Endothelial cell of umbilical vein (primary cell): Measurements from ENCODE around the gene CLEC5A. TPM values are rescaled to one million over a fixed set of nuclear protein-coding genes. Genes with fewer than 3 reads are reported as not detected.
"Not testable (repeated sequence)": the region's sequence is repeated elsewhere in the genome, so short reads cannot be mapped to it uniquely, and the experiment has no call there.

ENCODE experiments used
- BruUV-seq: library from RNA; stranded (reverse); fragments of 400-500 nt; replicated peaks from 2 replicates; lab custom pipeline; 2021; lab: Mats Ljungman, UMichigan
- CTCF ChIA-PET: fragments of 300-600, 350-600 bp; sonication (Branson Sonifier 250); formaldehyde crosslinking; loops from one replicate; lab custom pipeline; 2021; ENCODE audit warnings: antibody characterized with exemption, inconsistent platforms; lab: Charles Lee
- POLR2A ChIA-PET: fragments of 300-600, 350-600 bp; sonication (Branson Sonifier 250); formaldehyde crosslinking; loops from one replicate; lab custom pipeline; 2021; ENCODE audit warnings: antibody characterized with exemption, inconsistent platforms; lab: Charles Lee
- DNase-seq: peaks from one replicate; pipeline ENCODE4 v3.0.0-alpha.2; 2011; ENCODE audit warnings: low read depth, low spot score
- FAIRE-seq: peaks from 2 replicates; lab custom pipeline; 2011; peaks lifted over from hg19 to GRCh38; lab: Jason Lieb, UNC
- H2AFZ ChIP-seq: 2 replicates; pipeline ENCODE4 v1.6.0; 2012; ENCODE audit warnings: low read depth, low read length, control low read depth, inconsistent platforms
- H3K27ac ChIP-seq: 2 replicates; pipeline ENCODE4 v1.5.1; 2011; ENCODE audit warnings: low read depth, mild to moderate bottlenecking, control low read depth, low read length, moderate library complexity; ENCODE audit not compliant: insufficient read depth
- H3K27me3 ChIP-seq, 2 experiments: 2 replicates each; pipeline versions ENCODE4 v1.6.0 to v1.6.1; 2011; ENCODE audit warnings: low read length in 2 of 2, mixed read lengths in 1 of 2; ENCODE audit not compliant: control insufficient read depth in 2 of 2, insufficient read depth in 2 of 2
- H3K36me3 ChIP-seq, 2 experiments: 2 replicates in 1 of 2; 3 replicates in 1 of 2; pipeline ENCODE4 v1.5.1; 2011; ENCODE audit warnings: low read length in 2 of 2, mild to moderate bottlenecking in 1 of 2, moderate library complexity in 1 of 2; ENCODE audit not compliant: control insufficient read depth in 2 of 2, insufficient read depth in 2 of 2; ENCODE audit errors: extremely low read depth in 1 of 2
- H3K4me1 ChIP-seq: 3 replicates; pipeline ENCODE4 v1.5.1; 2011; ENCODE audit warnings: mild to moderate bottlenecking, low read length; ENCODE audit not compliant: control insufficient read depth, insufficient read depth; ENCODE audit errors: extremely low read depth
- H3K4me2 ChIP-seq: 2 replicates; pipeline ENCODE4 v1.6.1; 2011; ENCODE audit warnings: low read length, control low read depth, mixed read lengths; ENCODE audit not compliant: insufficient read depth
- H3K4me3 ChIP-seq, 3 experiments: fragments of 200-600 bp in 1 of 3; sonication (generic), shearing (Covaris generic) in 1 of 3; replicated peaks in 1 of 3; 2 replicates each; pipeline ENCODE4 v1.5.1; 2011 to 2016; ENCODE audit warnings: control low read depth in 3 of 3, low read length in 3 of 3, mild to moderate bottlenecking in 2 of 3, inconsistent platforms in 1 of 3, low read depth in 1 of 3, moderate library complexity in 1 of 3; ENCODE audit not compliant: insufficient read depth in 1 of 3
- H3K79me2 ChIP-seq: 2 replicates; pipeline ENCODE4 v1.6.0; 2012; ENCODE audit warnings: low read length, inconsistent platforms; ENCODE audit not compliant: control insufficient read depth, insufficient read depth
- H3K9ac ChIP-seq: replicated peaks from 2 replicates; pipeline ENCODE3; 2011; ENCODE audit warnings: low read length, control low read depth; ENCODE audit not compliant: insufficient read depth; ENCODE audit errors: extremely low read depth
- H3K9me1 ChIP-seq: replicated peaks from 3 replicates; pipeline ENCODE4 v1.6.0; 2011; ENCODE audit warnings: mild to moderate bottlenecking, low read length; ENCODE audit not compliant: control insufficient read depth, insufficient read depth; ENCODE audit errors: extremely low read depth
- H3K9me3 ChIP-seq: replicated peaks from 2 replicates; pipeline ENCODE4 v1.5.1; 2012; ENCODE audit warnings: low read length, inconsistent platforms; ENCODE audit not compliant: control insufficient read depth, insufficient read depth
- H4K20me1 ChIP-seq: replicated peaks from 2 replicates; pipeline ENCODE3; 2011; ENCODE audit warnings: mild to moderate bottlenecking, low read length; ENCODE audit not compliant: control insufficient read depth, insufficient read depth; ENCODE audit errors: extremely low read depth
- FOS ChIP-seq: IDR thresholded peaks from 2 replicates; pipeline ENCODE4 v1.6.1; 2011; ENCODE audit warnings: mild to moderate bottlenecking, low read length, moderate library complexity, borderline replicate concordance; ENCODE audit not compliant: insufficient read depth
- GATA2 ChIP-seq: IDR thresholded peaks from 2 replicates; pipeline ENCODE4 v1.7.0; 2011; ENCODE audit warnings: low read depth, mild to moderate bottlenecking, moderate library complexity, mixed read lengths, low read length; ENCODE audit not compliant: insufficient read length, insufficient read depth
- JUN ChIP-seq: IDR thresholded peaks from 2 replicates; pipeline ENCODE4 v1.6.1; 2011; ENCODE audit warnings: borderline replicate concordance, low read depth; ENCODE audit not compliant: insufficient read length, insufficient read depth
- MYC ChIP-seq: IDR thresholded peaks from one replicate; pipeline ENCODE4 v1.6.1; 2011; ENCODE audit warnings: mild to moderate bottlenecking, low read depth, low read length
- POLR2A ChIP-seq: IDR thresholded peaks from 2 replicates; pipeline ENCODE4 v1.6.1; 2012; ENCODE audit warnings: low read depth, mild to moderate bottlenecking, control low read depth, low read length
- POLR2AphosphoS5 ChIP-seq: IDR thresholded peaks from 2 replicates; pipeline ENCODE4 v1.6.1; 2012; ENCODE audit warnings: low read depth, mild to moderate bottlenecking, control low read depth, low read length, moderate library complexity; ENCODE audit not compliant: insufficient read depth
- dilution Hi-C: fragments of 300-500 bp; cut with MboI; formaldehyde crosslinking; loops from one replicate; pipeline ENCODE4 v1.15.0; 2019; ENCODE audit warnings: low sequenced_read_pairs; ENCODE audit not compliant: extremely low pct_ligation_motif_present
- intact Hi-C: fragments of 100-400 bp; cut with micrococcal nuclease; formaldehyde crosslinking; loops from one replicate; pipeline ENCODE4 v1.10.0; 2022
- polyA plus RNA-seq, 4 experiments: library from polyadenylated mRNA; depleted of rRNA in 3 of 4; stranded (reverse) in 3 of 4; unstranded in 1 of 4; fragments of >200 nt; gene quantifications; 2 replicates each; pipeline versions ENCODE4 v1.2.1 to v1.2.3, GENCODE V29; 2011 to 2012; ENCODE audit warnings: missing spikeins in 1 of 4
- total RNA-seq: library from RNA; stranded (reverse); gene quantifications from 2 replicates; pipeline ENCODE4 v1.2.3, GENCODE V29; 2021
- TF ChIP-seq, protein P1 (sequence below), 2 donors: IDR thresholded peaks; 1 replicate in 1 of 2; 2 replicates in 1 of 2; pipeline ENCODE4 v1.5.1; 2011; ENCODE audit warnings: low read length in 2 of 2, mild to moderate bottlenecking in 2 of 2, moderate library complexity in 2 of 2, control low read depth in 1 of 2, inconsistent platforms in 1 of 2, low read depth in 1 of 2; ENCODE audit not compliant: insufficient read depth in 1 of 2; ENCODE audit errors: extremely low read depth in 1 of 2
- TF ChIP-seq, protein P2 (sequence below): IDR thresholded peaks from 2 replicates; pipeline ENCODE4 v1.6.1; 2011; ENCODE audit not compliant: insufficient read depth, insufficient read length

CLEC5A gene
- total and polyA plus RNA-seq, 2 donors (not counting 3 experiments of a cell fraction or from before 2014, with no cell fraction given), result not detected

DNA sequence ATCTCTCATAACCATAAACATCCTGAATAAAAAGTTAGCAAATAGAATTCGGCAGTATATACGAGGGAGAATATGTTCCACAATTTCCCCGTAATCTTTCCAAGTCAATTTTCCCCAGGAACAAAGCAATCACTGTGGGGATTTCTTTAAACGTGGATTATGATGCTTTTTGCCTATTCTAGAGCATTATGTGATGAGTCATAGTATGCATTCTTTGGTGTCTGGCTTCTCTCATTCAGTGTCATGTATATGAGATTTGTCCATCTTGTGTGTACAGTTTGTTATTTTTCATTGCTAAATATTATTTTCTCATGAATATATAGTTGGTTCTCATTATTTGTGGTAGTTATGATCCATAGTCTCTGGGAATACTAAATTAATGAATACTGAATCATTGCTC lies 40.5 kb downstream of the CLEC5A start:
- no peak for DNase-seq
- Histone ChIP-seq H3K9me3 (no peaks in the 10 kb centered on the region), H3K79me2 (no peaks in the 10 kb centered on the region), H3K36me3 (no peaks in the 10 kb centered on the region), H3K4me2 (no peak overlapping the region), H3K27ac (no peak overlapping the region), H3K4me3 (no peak overlapping the region), H3K9me1 (no peaks in the 10 kb centered on the region), H3K27me3 (no peaks in the 10 kb centered on the region), H4K20me1 (no peaks in the 10 kb centered on the region), H3K9ac (no peak overlapping the region), H2AFZ (no peak overlapping the region), H3K4me1 (no peaks in the 10 kb centered on the region)
- TF ChIP-seq POLR2A (no peak), POLR2AphosphoS5 (no peak), JUN (no peak), FOS (no peak), MYC (no peak), GATA2 (no peak)
- TF ChIP-seq, protein P1, sequence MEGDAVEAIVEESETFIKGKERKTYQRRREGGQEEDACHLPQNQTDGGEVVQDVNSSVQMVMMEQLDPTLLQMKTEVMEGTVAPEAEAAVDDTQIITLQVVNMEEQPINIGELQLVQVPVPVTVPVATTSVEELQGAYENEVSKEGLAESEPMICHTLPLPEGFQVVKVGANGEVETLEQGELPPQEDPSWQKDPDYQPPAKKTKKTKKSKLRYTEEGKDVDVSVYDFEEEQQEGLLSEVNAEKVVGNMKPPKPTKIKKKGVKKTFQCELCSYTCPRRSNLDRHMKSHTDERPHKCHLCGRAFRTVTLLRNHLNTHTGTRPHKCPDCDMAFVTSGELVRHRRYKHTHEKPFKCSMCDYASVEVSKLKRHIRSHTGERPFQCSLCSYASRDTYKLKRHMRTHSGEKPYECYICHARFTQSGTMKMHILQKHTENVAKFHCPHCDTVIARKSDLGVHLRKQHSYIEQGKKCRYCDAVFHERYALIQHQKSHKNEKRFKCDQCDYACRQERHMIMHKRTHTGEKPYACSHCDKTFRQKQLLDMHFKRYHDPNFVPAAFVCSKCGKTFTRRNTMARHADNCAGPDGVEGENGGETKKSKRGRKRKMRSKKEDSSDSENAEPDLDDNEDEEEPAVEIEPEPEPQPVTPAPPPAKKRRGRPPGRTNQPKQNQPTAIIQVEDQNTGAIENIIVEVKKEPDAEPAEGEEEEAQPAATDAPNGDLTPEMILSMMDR (IDR thresholded peaks at IDR 0.05; ENCODE audit: extremely low read depth in 1 of 2, insufficient read depth in 1 of 2, low read depth in 1 of 2, low read length in 2 of 2), result no peak
- TF ChIP-seq, protein P2, sequence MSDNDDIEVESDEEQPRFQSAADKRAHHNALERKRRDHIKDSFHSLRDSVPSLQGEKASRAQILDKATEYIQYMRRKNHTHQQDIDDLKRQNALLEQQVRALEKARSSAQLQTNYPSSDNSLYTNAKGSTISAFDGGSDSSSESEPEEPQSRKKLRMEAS, result no peak
- ChIA-PET CTCF (no interaction called here), POLR2A (no interaction called here)
- dilution Hi-C loops, result no loop called here
- BruUV-seq, result no TSS peak
- FAIRE-seq, result no peak
- intact Hi-C loops, result no loop called here

DNA sequence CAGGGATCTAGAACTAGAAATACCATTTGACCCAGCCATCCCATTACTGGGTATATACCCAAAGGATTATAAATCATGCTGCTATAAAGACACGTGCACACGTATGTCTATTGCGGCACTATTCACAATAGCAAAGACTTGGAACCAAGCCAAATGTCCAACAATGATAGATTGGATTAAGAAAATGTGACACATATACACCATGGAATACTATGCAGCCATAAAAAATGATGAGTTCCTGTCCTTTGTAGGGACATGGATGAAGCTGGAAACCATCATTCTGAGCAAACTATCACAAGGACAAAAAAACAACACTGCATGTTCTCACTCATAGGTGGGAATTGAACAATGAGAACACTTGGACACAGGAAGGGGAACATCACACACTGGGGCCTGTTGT lies 47.4 kb downstream of the CLEC5A start:
- FAIRE-seq, H4K20me1 ChIP-seq, H3K4me1 ChIP-seq, H3K9me3 ChIP-seq, H2AFZ ChIP-seq, H3K36me3 ChIP-seq, dilution Hi-C loops, POLR2A ChIA-PET, BruUV-seq, H3K79me2 ChIP-seq, DNase-seq, H3K9me1 ChIP-seq, H3K27ac ChIP-seq, H3K4me2 ChIP-seq, H3K27me3 ChIP-seq, intact Hi-C loops, H3K4me3 ChIP-seq, CTCF ChIA-PET, H3K9ac ChIP-seq: not testable (repeated sequence)
